HCT116 (cell line): ENCODE data around the gene CTCF.

ENCODE experiments used
- EZH2 ChIP-seq: fragments of 200-600 bp; sonication (generic); IDR thresholded peaks from 2 replicates; pipeline ENCODE4 v1.6.1; 2017; ENCODE audit warnings: antibody characterized with exemption, mixed run types
- POLR2A ChIP-seq: IDR thresholded peaks from 2 replicates; pipeline ENCODE4 v1.7.0; 2011; ENCODE audit warnings: borderline replicate concordance; ENCODE audit not compliant: insufficient read depth, insufficient read length; ENCODE audit errors: extremely low read depth
- POLR2AphosphoS5 ChIP-seq: IDR thresholded peaks from 2 replicates; pipeline ENCODE4 v1.6.1; 2011; ENCODE audit warnings: mild to moderate bottlenecking, low read depth, low read length, moderate library complexity
- YY1 ChIP-seq: IDR thresholded peaks from 2 replicates; pipeline ENCODE4 v1.6.1; 2011; ENCODE audit warnings: low read length, low read depth, moderate library complexity, mild to moderate bottlenecking; ENCODE audit not compliant: insufficient replicate concordance; ENCODE audit errors: extremely low read depth
- ZNF274 ChIP-seq: fragments of 200-500 bp; sonication (Bioruptor generic); IDR thresholded peaks from 2 replicates; pipeline ENCODE4 v1.6.1; 2014; ENCODE audit warnings: mild to moderate bottlenecking, low read depth, low read length, inconsistent platforms
- TF ChIP-seq, protein P1 (sequence below), 3 experiments: fragments of 200-600 bp in 1 of 3; sonication (generic) in 1 of 3; IDR thresholded peaks in 2 of 3; conservative IDR thresholded peaks in 1 of 3; 2 replicates each; pipeline ENCODE4 v1.5.1; 2012 to 2017; ENCODE audit warnings: low read depth in 2 of 3, low read length in 2 of 3, antibody characterized with exemption in 1 of 3, borderline replicate concordance in 1 of 3, control low read depth in 1 of 3, mild to moderate bottlenecking in 1 of 3, mixed read lengths in 1 of 3, mixed run types in 1 of 3, moderate library complexity in 1 of 3; ENCODE audit not compliant: insufficient read depth in 1 of 3
- TF ChIP-seq, protein P2 (sequence below): IDR thresholded peaks from 2 replicates; pipeline ENCODE4 v1.6.1; 2011; ENCODE audit warnings: mild to moderate bottlenecking, low read length, moderate library complexity; ENCODE audit not compliant: insufficient replicate concordance; ENCODE audit errors: extremely low read depth

DNA sequence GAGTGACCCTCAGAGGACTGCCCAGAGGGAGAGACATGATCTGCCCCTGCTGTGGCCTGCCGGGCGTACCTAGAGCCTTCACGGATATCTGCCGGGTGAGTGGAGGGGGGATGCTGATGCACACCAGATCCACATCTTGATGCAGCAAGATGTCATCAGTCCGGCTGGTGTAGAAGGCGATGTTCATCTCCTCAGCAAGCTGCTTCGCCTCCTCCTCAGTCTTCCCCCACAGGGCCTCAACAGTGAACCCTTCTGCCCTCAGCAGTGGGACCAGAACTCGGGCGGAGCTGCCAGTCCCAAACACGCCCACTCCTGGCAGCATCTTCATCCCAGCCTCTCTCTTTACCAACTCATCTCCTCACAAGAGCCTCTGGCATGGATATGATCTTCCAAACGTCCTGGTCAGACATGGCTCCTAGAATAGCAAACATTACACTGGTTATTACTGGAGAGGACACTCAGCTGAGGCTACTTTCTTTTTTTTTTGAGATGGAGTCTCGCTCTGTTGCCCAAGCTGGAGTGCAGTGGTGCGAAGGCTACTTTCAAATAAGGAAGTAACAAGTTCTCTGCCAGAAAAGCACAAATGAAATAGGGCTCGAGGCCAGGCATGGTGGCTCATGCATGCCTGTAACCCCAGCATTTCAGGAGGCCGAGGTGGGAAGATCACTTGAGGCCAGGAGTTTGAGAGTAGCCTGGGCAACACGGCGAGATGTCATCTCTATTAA is 123.2 kb downstream of the CTCF start:
- TF ChIP-seq, protein P1, sequence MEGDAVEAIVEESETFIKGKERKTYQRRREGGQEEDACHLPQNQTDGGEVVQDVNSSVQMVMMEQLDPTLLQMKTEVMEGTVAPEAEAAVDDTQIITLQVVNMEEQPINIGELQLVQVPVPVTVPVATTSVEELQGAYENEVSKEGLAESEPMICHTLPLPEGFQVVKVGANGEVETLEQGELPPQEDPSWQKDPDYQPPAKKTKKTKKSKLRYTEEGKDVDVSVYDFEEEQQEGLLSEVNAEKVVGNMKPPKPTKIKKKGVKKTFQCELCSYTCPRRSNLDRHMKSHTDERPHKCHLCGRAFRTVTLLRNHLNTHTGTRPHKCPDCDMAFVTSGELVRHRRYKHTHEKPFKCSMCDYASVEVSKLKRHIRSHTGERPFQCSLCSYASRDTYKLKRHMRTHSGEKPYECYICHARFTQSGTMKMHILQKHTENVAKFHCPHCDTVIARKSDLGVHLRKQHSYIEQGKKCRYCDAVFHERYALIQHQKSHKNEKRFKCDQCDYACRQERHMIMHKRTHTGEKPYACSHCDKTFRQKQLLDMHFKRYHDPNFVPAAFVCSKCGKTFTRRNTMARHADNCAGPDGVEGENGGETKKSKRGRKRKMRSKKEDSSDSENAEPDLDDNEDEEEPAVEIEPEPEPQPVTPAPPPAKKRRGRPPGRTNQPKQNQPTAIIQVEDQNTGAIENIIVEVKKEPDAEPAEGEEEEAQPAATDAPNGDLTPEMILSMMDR (IDR thresholded peaks at IDR 0.05 in 2 of 3, conservative IDR thresholded peaks at IDR 0.05 in 1 of 3; ENCODE audit: borderline replicate concordance in 1 of 3, insufficient read depth in 1 of 3, low read depth in 2 of 3, low read length in 2 of 3), result no peak
- TF ChIP-seq EZH2, result no peak
- no peak for TF ChIP-seq POLR2AphosphoS5
- TF ChIP-seq, protein P2, sequence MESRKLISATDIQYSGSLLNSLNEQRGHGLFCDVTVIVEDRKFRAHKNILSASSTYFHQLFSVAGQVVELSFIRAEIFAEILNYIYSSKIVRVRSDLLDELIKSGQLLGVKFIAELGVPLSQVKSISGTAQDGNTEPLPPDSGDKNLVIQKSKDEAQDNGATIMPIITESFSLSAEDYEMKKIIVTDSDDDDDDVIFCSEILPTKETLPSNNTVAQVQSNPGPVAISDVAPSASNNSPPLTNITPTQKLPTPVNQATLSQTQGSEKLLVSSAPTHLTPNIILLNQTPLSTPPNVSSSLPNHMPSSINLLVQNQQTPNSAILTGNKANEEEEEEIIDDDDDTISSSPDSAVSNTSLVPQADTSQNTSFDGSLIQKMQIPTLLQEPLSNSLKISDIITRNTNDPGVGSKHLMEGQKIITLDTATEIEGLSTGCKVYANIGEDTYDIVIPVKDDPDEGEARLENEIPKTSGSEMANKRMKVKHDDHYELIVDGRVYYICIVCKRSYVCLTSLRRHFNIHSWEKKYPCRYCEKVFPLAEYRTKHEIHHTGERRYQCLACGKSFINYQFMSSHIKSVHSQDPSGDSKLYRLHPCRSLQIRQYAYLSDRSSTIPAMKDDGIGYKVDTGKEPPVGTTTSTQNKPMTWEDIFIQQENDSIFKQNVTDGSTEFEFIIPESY, result no peak
- no peak for TF ChIP-seq YY1
- no peak for TF ChIP-seq ZNF274
- TF ChIP-seq POLR2A, result no peak
